Tibial artery (tissue), 4 donors: ENCODE results near the gene TAB2.

ENCODE experiments used
- DNase-seq, 2 donors: peaks; one replicate each; pipeline ENCODE4 v3.0.0-alpha.2; 2019
- H3K27ac ChIP-seq, 2 donors: fragments of 200-600 bp; sonication (generic) in 1 of 2; 1 replicate in 1 of 2; 2 replicates in 1 of 2; pipeline ENCODE4 v1.5.1; 2018 to 2019; ENCODE audit warnings: mild to moderate bottlenecking in 1 of 2
- H3K27me3 ChIP-seq, 2 donors: fragments of 200-600 bp; sonication (generic) in 1 of 2; one replicate each; pipeline versions ENCODE4 v1.5.1 to v1.6.0; 2016 to 2019
- H3K36me3 ChIP-seq, 3 donors: fragments of 200-600 bp; sonication (generic) in 2 of 3; one replicate each; pipeline ENCODE4 v1.5.1; 2016 to 2019; ENCODE audit warnings: mild to moderate bottlenecking in 2 of 3
- H3K4me1 ChIP-seq, 4 donors: fragments of 200-600 bp; sonication (generic) in 2 of 4; 1 replicate in 3 of 4; 2 replicates in 1 of 4; pipeline ENCODE4 v1.5.1; 2016 to 2019
- H3K4me3 ChIP-seq, 2 donors: fragments of 200-600 bp; sonication (generic) in 1 of 2; 1 replicate in 1 of 2; 2 replicates in 1 of 2; pipeline ENCODE4 v1.5.1; 2018 to 2019; ENCODE audit warnings: mild to moderate bottlenecking in 2 of 2
- H3K9me3 ChIP-seq, 3 donors: fragments of 200-600 bp; sonication (generic) in 1 of 3; one replicate each; pipeline ENCODE4 v1.5.1; 2016 to 2019
- intact Hi-C: fragments of 100-400 bp; cut with DNase I; formaldehyde crosslinking; loops from one replicate; pipeline ENCODE4 v1.15.0; 2023; ENCODE audit warnings: low total_unique reads
- TF ChIP-seq, protein P1 (sequence below), 2 experiments: fragments of 200-600 bp in 1 of 2; fragments of 450-650 bp in 1 of 2; IDR thresholded peaks; one replicate each; pipeline ENCODE4 v1.5.1; 2017 to 2019; ENCODE audit warnings: antibody characterized with exemption in 2 of 2, mild to moderate bottlenecking in 1 of 2, moderate library complexity in 1 of 2

Gene TAB2

DNA sequence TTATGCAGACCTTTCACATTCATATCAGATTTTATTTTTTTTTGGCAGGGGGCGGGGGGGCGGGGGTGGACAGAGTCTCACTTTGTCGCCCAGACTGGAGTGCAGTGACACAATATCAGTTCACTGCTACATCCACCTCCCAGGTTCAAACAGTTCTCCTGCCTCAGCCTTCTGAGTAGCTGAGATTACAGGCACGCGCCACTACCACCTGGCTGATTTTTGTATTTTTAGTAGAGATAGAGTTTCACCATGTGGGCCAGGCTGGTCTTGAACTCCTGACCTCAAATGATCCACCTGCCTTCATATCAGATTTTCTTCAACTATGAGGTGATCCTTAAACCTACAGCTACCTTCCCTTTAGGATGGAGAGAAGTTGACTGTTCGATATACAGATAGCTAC, 74.6 kb downstream of the TAB2 start:
- peaks cover 0 to 12% (median 5%) of the 10 kb centered on the region in 4 donors for H3K4me1 ChIP-seq
- DNase-seq = no peak
- intact Hi-C loops = no loop called here
- H3K9me3 ChIP-seq = no peaks in the 10 kb centered on the region
- TF ChIP-seq, protein P1, sequence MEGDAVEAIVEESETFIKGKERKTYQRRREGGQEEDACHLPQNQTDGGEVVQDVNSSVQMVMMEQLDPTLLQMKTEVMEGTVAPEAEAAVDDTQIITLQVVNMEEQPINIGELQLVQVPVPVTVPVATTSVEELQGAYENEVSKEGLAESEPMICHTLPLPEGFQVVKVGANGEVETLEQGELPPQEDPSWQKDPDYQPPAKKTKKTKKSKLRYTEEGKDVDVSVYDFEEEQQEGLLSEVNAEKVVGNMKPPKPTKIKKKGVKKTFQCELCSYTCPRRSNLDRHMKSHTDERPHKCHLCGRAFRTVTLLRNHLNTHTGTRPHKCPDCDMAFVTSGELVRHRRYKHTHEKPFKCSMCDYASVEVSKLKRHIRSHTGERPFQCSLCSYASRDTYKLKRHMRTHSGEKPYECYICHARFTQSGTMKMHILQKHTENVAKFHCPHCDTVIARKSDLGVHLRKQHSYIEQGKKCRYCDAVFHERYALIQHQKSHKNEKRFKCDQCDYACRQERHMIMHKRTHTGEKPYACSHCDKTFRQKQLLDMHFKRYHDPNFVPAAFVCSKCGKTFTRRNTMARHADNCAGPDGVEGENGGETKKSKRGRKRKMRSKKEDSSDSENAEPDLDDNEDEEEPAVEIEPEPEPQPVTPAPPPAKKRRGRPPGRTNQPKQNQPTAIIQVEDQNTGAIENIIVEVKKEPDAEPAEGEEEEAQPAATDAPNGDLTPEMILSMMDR (IDR thresholded peaks at IDR 0.05) = no peak
- no peak overlapping the region for H3K4me3 ChIP-seq
- no peak overlapping the region for H3K27ac ChIP-seq
- H3K27me3 ChIP-seq = no peaks in the 10 kb centered on the region
- H3K36me3 ChIP-seq = no peaks in the 10 kb centered on the region

DNA sequence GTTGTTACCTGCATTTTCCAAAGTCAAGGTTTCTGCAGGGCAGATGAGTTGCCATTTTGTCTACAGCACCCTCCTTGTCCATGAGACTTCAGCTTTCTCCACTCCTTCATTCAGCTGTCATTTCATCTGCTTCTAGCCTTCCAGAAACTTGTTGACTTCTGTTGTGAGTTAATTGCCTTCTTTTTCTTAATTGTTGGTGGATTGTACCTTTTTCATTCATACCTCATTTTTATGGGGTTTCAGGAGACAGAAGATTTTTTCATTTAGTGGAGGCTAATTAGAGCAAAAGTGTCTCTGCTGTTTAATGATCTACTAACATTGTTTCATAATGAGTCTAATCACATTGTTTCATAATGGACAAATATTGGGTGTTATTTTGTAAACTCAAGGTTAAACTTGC, 75.0 kb downstream of the TAB2 start:
- Histone ChIP-seq H3K36me3 (no peaks in the 10 kb centered on the region), H3K27me3 (no peaks in the 10 kb centered on the region), H3K9me3 (no peaks in the 10 kb centered on the region), H3K4me3 (no peak overlapping the region), H3K27ac (no peak overlapping the region), H3K4me1 (peaks cover 0 to 8% (median 4%) of the 10 kb centered on the region in 4 donors)
- DNase-seq = no peak
- TF ChIP-seq, protein P1 (IDR thresholded peaks at IDR 0.05) = no peak
- intact Hi-C loops = no loop called here

DNA sequence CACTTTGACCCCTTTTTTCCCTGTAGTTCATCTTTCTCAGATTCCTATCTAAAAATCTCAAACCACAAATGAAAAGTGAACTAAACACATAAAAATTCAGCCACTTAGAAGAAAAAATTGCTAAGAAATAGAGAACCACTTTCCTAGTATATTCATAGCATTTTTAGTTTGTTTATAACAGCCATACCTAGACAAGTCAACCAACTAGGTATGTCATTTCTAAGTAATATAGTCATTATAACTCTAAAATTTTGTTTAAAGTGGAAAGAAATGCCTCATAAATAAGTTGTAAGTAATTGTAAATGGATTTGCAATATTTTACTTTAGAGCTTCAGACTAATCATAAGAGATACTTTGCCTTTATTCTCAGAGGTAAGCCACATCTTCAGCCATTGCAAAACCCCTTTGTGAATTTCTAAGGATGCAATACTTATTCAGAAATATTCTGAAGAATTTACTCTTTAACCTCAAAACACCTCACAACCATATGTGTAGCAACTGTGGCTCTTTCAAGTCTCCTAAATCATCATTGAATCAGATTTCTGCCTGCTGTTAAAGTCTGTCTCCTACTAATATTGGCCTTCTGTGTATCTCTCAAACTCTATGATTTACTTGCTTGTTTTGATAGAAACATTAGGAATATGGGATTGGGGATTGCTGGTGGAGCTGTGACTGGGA, 75.6 kb downstream of the TAB2 start:
- no peak overlapping the region for H3K4me3 ChIP-seq
- TF ChIP-seq, protein P1 (IDR thresholded peaks at IDR 0.05) = no peak
- H3K9me3 ChIP-seq = no peaks in the 10 kb centered on the region
- H3K27ac ChIP-seq = no peak overlapping the region
- intact Hi-C loops = no loop called here
- H3K36me3 ChIP-seq = peaks cover 0 to 5% (median 4%) of the 10 kb centered on the region in 3 donors
- no peaks in the 10 kb centered on the region for H3K27me3 ChIP-seq
- DNase-seq = no peak
- peaks cover 0 to 2% (median 1%) of the 10 kb centered on the region in 4 donors for H3K4me1 ChIP-seq

DNA sequence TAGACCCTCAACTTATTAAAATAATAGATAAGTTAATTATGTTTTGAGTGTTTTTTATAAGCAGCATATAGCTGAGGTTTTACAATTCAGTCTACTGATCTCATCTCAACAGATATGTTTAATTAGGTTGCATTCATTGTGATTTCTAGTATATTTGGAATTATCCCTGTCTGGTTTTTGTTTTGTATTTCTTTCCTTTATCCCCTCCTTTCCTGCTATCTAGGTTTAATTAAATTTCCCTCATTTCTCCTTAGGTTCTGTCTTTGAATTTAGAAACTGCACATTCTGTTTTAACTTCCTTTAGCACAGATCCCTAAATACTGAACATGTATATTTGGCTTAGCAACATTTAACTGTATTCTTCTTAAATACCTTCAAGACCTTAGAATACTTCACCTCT, 77.7 kb downstream of the TAB2 start:
- TF ChIP-seq, protein P1 (IDR thresholded peaks at IDR 0.05) = no peak
- no peaks in the 10 kb centered on the region for H3K4me1 ChIP-seq
- H3K27ac ChIP-seq = no peak overlapping the region
- H3K27me3 ChIP-seq = no peaks in the 10 kb centered on the region
- intact Hi-C loops = no loop called here
- peaks cover 13 to 26% (median 17%) of the 10 kb centered on the region in 3 donors for H3K36me3 ChIP-seq
- no peak for DNase-seq
- no peak overlapping the region for H3K4me3 ChIP-seq
- H3K9me3 ChIP-seq = no peaks in the 10 kb centered on the region

DNA sequence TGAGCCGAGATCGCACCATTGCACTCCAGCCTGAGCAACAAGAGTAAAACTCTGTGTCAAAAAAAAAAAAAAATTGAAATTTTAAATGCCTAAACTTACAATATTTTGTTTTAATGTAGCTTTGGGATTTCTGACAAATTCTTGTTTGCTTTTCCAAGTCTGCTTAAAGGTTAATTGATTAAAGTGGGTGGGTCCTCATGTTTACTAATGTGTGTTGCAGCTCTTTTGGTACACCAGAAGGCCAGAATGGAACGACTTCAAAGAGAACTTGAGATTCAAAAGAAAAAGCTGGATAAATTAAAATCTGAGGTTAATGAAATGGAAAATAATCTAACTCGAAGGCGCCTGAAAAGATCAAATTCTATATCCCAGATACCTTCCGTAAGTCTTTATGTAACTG, 79.9 kb downstream of the TAB2 start:
- Histone ChIP-seq H3K4me1 (no peaks in the 10 kb centered on the region), H3K27me3 (no peaks in the 10 kb centered on the region)

More for the DNA sequence above, 79.9 kb downstream of the TAB2 start:
- TF ChIP-seq, protein P1 (IDR thresholded peaks at IDR 0.05) = no peak
- Histone ChIP-seq H3K36me3 (peaks cover 20 to 32% (median 24%) of the 10 kb centered on the region in 3 donors), H3K4me3 (no peak overlapping the region), H3K9me3 (no peaks in the 10 kb centered on the region), H3K27ac (no peak overlapping the region)
- no peak for DNase-seq
- intact Hi-C loops = no loop called here
